NCI-H2029 (cell line): ENCODE data around the gene MORN1.

ENCODE experiments used
- DNase-seq: peaks from one replicate; lab custom pipeline; 2025; lab: John Stamatoyannopoulos, UW

Gene MORN1

GRCh38 chr1:2373551-2374251 lies 17.7 kb downstream of the MORN1 start:
- no peak for DNase-seq

DNA sequence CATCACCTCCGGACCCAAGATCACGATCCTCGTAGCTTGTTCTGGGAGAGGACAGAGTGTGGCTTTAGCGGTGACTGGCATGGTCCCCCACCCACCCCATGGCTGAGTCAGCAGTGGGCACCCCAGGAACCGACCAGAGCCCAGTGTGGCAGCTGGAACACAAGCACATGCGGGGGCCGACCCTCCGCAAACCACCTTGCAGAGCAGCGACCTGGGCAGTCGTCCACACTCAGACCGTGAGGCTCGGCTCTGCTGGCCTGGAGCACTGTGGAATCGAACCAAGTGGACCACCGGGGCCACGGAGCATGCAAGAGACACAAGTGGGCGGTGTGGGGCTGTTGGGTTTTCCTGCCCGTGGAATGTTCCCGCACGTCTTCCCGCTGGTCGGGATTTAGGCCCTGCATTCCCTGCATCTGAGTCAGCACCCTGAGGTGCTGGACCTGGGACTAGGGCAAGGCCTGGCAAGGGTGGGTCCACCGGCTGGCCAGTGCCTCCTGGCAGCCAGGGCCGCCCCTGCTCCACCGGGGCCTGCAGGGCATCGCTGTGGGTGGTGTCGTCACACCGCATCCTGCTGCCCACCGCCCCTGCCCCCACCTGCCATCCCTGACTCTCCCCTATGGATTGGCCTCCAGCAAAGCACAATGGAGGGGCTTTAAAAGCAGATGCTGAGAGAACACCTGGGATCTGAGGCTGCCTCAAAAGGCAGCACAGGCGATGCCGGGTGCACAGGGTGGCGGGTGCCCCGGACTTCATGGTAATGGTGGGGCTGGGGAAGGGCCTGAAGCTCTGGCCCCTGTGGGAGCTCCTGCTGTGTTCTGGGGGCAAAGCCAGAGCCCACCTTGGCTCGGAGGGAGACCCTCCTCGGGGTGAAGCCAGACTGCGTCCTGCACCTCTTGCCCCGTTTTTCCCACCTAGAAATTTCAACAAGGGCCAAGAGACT lies 18.5 kb downstream of the MORN1 start:
- DNase-seq, result no peak

- no peak for DNase-seq
Measured at GRCh38 chr1:2368053-2368744, 23.2 kb downstream of the MORN1 start.

- no peak for DNase-seq
Measured at GRCh38 chr1:2363847-2364513, 27.4 kb downstream of the MORN1 start.

DNA sequence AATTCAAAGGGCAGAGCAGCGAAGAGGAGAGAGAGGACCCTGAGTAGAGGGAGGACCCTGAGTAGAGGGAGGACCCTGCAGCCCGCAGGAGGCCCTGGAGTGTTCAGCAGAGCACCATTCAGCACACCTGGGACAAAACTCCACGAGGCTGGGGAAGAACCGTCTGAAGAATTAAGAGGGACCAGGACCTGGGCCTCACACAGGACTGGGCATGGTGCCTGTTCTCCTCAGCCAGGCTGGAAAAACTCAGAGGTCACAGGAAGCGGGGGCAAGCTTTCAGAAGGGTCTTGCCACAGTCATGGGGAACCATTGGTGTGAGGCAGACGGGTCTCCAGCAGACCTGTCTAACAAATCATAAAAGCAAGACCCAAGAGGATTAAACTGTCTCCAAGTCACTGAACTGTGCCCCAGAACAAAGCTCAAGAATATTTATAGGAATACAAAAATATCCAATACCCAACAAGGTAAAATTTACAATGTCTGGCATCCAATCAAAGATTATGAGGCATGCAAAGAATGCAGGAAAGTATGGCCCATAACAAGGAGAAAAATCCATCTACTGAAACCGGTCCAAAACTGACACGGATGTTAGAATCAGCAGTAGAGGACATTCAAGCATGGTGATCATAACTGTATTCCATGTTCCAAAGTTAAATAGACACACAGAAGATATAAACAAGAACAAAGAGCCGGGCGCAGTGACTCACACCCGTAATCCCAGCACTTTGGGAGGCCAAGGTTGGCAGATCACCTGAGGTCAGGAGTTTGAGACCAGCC lies 30.6 kb downstream of the MORN1 start:
- no peak for DNase-seq

GRCh38 chr1:2358651-2359640 lies 32.4 kb downstream of the MORN1 start:
- DNase-seq, result no peak

GRCh38 chr1:2358072-2358471 lies 33.3 kb downstream of the MORN1 start:
- DNase-seq, result no peak

DNA sequence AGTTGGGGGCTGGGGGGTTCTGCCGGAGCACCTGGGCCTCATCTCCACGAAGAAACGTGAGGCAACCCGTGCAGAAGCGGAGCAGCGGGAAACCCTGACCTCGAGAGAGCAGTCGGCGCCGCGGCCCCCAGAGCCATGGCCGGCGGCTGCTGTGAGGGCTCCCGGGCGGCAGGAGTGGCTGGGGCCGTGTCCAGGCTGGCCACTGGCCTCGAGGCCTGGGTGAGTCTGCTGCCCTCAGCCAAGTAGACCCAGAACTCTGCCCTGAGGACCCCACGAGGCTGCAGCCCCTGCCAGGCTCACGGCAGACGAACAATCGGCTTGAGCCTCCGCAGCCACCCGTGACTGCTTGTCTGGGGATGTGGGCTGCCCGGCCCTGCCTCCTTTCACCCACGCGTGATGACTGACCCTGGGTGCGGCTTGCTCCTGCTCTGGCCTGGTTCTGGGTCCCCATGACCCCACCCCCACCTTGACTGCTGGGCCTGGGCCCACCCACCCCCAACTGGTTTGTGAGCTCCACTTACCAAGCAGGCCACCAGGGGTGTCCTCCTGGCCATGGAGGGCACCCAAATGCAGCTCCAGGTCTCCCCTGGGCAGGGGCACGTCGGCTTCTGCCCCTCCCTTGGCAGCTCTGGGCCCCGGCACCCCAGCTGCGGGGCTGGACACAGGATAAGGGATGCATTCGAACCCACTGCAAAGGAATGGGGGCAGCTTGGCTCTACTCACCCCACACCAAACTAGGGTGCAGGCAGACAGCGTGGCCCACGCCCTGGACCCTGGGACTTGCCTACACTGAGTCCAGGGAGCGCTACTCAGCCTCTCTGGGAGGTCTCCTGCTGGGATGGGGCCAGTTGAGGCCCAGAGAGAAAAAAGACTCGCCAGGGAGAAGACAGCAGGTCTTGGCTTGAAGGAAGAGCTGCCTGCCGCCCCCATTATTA lies 34.2 kb downstream of the MORN1 start:
- DNase-seq, result no peak

- no peak for DNase-seq
Measured at GRCh38 chr1:2356401-2356800, 35.0 kb downstream of the MORN1 start.

GRCh38 chr1:2355373-2356261 lies 35.7 kb downstream of the MORN1 start:
- DNase-seq, result no peak

- no peak for DNase-seq
Measured at GRCh38 chr1:2354511-2355372, 36.6 kb downstream of the MORN1 start.

DNA sequence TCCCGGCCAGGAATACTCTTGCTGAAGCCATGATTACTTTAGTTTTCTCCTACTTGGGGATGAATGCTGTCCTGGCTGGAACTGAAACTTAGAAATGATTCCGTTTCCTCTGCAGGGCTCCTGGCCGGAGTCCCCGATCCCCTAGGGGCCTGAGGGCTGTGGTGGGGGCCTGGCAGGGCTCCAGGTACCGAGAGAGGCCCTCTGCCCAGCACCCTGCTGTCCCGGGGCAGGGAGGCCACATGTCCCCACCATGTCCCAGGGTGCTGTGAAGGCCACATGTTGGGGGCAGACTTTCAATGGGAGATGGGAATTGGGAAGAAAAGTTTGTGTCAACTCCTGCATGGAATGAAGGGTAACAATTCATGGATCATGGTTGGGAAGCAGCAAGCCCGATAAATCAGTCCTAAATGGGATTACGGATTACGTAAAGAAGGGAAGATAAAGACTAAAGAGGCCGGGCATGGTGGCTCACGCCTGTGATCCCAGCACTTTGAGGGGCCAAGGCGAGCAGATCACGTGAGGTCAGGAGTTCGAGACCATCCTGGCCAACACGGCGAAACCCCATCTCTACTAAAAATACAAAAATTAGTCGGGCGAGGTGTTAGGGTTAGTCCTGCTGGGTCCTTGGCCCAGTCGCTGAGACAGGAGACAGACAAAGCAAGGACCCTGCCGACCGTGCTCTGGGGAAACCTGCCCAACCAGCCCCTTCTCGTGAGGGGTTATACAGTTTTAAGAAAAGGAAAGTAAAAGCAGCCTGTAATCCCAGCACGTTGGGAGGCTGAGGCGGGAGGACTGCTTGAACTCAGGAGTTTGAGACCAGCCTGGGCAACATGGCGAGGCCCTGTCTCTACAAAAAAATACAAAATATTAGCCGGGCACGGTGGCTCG lies 37.6 kb downstream of the MORN1 start:
- no peak for DNase-seq

DNA sequence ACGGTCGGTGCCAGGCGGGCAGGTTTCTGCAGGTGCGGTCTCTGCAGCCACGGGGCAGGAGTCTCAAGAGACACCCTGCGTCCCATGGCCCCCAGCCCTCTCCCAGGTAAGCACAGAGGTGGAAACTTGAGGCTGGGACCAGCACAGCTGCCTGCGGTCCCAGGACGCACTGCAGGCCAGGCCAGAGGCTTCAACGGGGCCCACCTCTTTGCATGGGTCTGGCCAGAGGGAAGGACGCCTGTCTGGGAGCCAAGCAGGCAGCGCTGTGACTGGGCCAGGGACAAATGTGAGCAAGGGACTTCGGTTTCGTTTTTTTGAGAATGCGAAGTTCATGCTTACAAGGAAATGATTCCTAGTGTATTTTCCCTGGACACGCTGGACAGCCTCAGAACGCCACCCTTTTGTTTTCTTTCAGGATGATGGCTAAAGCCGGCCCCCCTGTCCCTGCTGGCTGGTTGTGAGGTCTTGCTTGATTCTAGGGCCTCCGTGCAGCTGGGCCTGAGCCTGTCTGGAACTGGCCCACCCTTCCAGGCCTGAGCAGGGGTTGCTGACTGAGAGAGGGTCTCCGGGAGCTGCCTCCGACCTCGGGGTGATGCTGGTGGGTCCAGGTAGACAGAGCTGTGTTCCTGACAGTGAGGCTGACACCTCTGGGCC lies 38.3 kb downstream of the MORN1 start:
- no peak for DNase-seq

DNA sequence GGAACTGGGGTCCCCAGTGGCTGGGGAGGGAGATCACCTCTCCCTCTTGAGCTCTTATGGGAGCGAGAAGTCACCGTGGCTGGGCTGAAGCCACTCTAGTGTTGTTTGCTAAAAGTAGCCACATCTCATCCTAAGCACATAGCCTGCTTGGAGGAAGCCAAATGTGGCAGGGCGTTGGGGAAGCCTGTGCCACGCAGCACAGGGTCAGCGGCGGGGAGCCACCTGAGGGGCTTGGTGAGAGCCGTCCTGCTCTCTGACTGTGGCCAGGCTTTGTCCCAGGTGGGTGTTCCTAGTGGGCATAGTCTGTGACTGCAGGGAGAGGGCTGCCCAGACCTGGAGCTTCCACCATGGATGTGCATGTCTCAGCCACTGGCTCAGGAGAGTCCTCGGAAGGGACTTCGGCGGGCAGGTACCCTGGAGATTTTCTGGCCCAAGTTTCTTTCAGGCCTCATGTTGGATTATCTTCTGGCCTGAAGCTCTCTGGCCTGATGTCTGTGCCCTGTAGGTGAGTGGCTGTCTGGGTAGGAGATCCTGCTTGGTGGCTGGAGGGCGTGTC lies 38.9 kb downstream of the MORN1 start:
- no peak for DNase-seq

DNA sequence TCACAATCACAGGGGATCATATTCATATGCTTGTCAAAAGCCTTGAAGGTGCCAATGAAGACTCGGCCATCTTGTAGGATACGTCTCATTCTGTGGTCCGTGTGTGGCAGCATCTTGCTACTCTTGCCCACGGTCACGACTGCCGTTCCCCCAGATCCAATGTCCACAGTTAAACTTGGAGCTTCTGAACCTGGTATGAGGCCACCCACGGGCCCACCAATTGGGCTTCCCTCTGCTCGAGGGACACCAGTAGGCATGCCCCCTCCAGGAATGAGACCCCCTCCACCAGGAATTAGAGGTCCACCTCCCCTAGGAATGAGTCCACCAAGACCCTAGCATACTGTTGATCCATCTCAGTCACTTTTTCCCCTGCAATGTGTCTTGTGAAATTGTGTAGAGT lies 39.6 kb downstream of the MORN1 start:
- DNase-seq, result no peak
